Measurements from ENCODE around the gene MGAT5.
"Not testable (repeated sequence)": the region's sequence is repeated elsewhere in the genome, so short reads cannot be mapped to it uniquely, and the experiment has no call there.

The MGAT5 gene

GRCh38 chr2:134454426-134454825 is 200.6 kb downstream of the MGAT5 start:
- DNase-seq = no peak

GRCh38 chr2:134454931-134455330 is 201.1 kb downstream of the MGAT5 start:
- DNase-seq = no peak

- no peak for DNase-seq
Measured at GRCh38 chr2:134455426-134455825, 201.6 kb downstream of the MGAT5 start.

GRCh38 chr2:134457353-134457752 is 203.5 kb downstream of the MGAT5 start:
- DNase-seq = no peak

GRCh38 chr2:134457765-134458472 is 204.0 kb downstream of the MGAT5 start:
- no peak for DNase-seq

GRCh38 chr2:134458473-134458853 is 204.6 kb downstream of the MGAT5 start:
- DNase-seq = no peak

GRCh38 chr2:134458950-134459349 is 205.1 kb downstream of the MGAT5 start:
- no peak for DNase-seq

GRCh38 chr2:134459706-134460406 is 206.0 kb downstream of the MGAT5 start:
- no peak for DNase-seq

GRCh38 chr2:134460583-134460998 is 206.7 kb downstream of the MGAT5 start:
- peak; percentile 60 for DNase-seq

- no peak for DNase-seq
Measured at GRCh38 chr2:134461511-134461910, 207.6 kb downstream of the MGAT5 start.

- DNase-seq = no peak
Measured at GRCh38 chr2:134462275-134462674, 208.4 kb downstream of the MGAT5 start.

- no peak for DNase-seq
Measured at GRCh38 chr2:134462791-134463698, 209.2 kb downstream of the MGAT5 start.

- no peak for DNase-seq
Measured at GRCh38 chr2:134463699-134464022, 209.8 kb downstream of the MGAT5 start.

- no peak for DNase-seq
Measured at GRCh38 chr2:134465228-134466105, 211.6 kb downstream of the MGAT5 start.

GRCh38 chr2:134466141-134466540 is 212.3 kb downstream of the MGAT5 start:
- DNase-seq = peak; percentile 3

- DNase-seq = no peak
Measured at GRCh38 chr2:134468164-134468563, 214.3 kb downstream of the MGAT5 start.

GRCh38 chr2:134468776-134469175 is 214.9 kb downstream of the MGAT5 start:
- DNase-seq = no peak

GRCh38 chr2:134469516-134470115 is 215.7 kb downstream of the MGAT5 start:
- no peak for DNase-seq

GRCh38 chr2:134470561-134471168 is 216.8 kb downstream of the MGAT5 start:
- no peak for DNase-seq

- not testable (repeated sequence) for DNase-seq
Measured at GRCh38 chr2:134476982-134477381, 223.1 kb downstream of the MGAT5 start.

- no peak for DNase-seq
Measured at GRCh38 chr2:134479696-134480330, 225.9 kb downstream of the MGAT5 start.
